Esophagus muscularis mucosa (tissue), 4 donors: ENCODE data around the gene MRC2. TPM values are rescaled to one million over a fixed set of nuclear protein-coding genes. Genes with fewer than 3 reads are reported as not detected.

ENCODE experiments used
- DNase-seq: peaks from one replicate; pipeline ENCODE4 v3.0.0-alpha.2; 2017; ENCODE audit errors: extremely low spot score
- H3K27ac ChIP-seq, 4 donors: fragments of 200-600 bp; sonication (generic); replicated peaks in 1 of 4; 1 replicate in 3 of 4; 2 replicates in 1 of 4; pipeline ENCODE4 v1.5.1; 2016 to 2019; ENCODE audit warnings: mild to moderate bottlenecking in 1 of 4
- H3K27me3 ChIP-seq, 4 donors: fragments of 200-600 bp; sonication (generic); one replicate each; pipeline versions ENCODE4 v1.5.1 to v1.6.0; 2016 to 2019
- H3K36me3 ChIP-seq, 4 donors: fragments of 200-600 bp; sonication (generic); one replicate each; pipeline ENCODE4 v1.5.1; 2016 to 2019
- H3K4me1 ChIP-seq, 4 donors: fragments of 200-600 bp; sonication (generic); one replicate each; pipeline ENCODE4 v1.5.1; 2016 to 2019
- H3K4me3 ChIP-seq, 4 donors: fragments of 200-600 bp; sonication (generic); 1 replicate in 2 of 4; 2 replicates in 2 of 4; pipeline ENCODE4 v1.5.1; 2016 to 2019; ENCODE audit warnings: mild to moderate bottlenecking in 4 of 4, moderate library complexity in 1 of 4
- H3K9me3 ChIP-seq, 4 donors: fragments of 200-600 bp; sonication (generic); 1 replicate in 3 of 4; 2 replicates in 1 of 4; pipeline ENCODE4 v1.5.1; 2016 to 2019
- EP300 ChIP-seq: sonication (generic); formaldehyde crosslinking; IDR thresholded peaks from one replicate; pipeline ENCODE4 v1.6.1; 2017; ENCODE audit warnings: antibody characterized with exemption
- POLR2A ChIP-seq: fragments of 450-650 bp; IDR thresholded peaks from one replicate; pipeline ENCODE4 v1.6.1; 2017; ENCODE audit warnings: antibody characterized with exemption, moderate library complexity, mild to moderate bottlenecking, low read depth
- POLR2AphosphoS5 ChIP-seq, 2 donors: sonication (generic); formaldehyde crosslinking; IDR thresholded peaks; one replicate each; pipeline ENCODE4 v1.6.1; 2017; ENCODE audit warnings: antibody characterized with exemption in 2 of 2
- WGBS: methylation state at CpG from one replicate; pipeline ENCODE4 v1.1.5; 2018; 5-methylcytosine and 5-hydroxymethylcytosine counted together
- intact Hi-C: fragments of 100-400 bp; cut with DNase I; formaldehyde crosslinking; loops from one replicate; pipeline ENCODE4 v1.15.1; 2023
- total RNA-seq, 4 donors: library from RNA; depleted of rRNA; stranded (reverse); fragments of >200 nt; gene quantifications; one replicate each; pipeline versions ENCODE4 v1.1.0 to v1.2.1, GENCODE V29; 2016
- TF ChIP-seq, protein P1 (sequence below), 3 experiments: fragments of 200-600 bp in 2 of 3; fragments of 450-650 bp in 1 of 3; sonication (generic) in 2 of 3; IDR thresholded peaks; one replicate each; pipeline ENCODE4 v1.5.1; 2017 to 2019; ENCODE audit warnings: antibody characterized with exemption in 3 of 3, mild to moderate bottlenecking in 2 of 3, moderate library complexity in 1 of 3

Gene MRC2
- total RNA-seq, 4 donors from 2014 or later, result 31.0 to 57.7 (median 40.4) TPM

DNA sequence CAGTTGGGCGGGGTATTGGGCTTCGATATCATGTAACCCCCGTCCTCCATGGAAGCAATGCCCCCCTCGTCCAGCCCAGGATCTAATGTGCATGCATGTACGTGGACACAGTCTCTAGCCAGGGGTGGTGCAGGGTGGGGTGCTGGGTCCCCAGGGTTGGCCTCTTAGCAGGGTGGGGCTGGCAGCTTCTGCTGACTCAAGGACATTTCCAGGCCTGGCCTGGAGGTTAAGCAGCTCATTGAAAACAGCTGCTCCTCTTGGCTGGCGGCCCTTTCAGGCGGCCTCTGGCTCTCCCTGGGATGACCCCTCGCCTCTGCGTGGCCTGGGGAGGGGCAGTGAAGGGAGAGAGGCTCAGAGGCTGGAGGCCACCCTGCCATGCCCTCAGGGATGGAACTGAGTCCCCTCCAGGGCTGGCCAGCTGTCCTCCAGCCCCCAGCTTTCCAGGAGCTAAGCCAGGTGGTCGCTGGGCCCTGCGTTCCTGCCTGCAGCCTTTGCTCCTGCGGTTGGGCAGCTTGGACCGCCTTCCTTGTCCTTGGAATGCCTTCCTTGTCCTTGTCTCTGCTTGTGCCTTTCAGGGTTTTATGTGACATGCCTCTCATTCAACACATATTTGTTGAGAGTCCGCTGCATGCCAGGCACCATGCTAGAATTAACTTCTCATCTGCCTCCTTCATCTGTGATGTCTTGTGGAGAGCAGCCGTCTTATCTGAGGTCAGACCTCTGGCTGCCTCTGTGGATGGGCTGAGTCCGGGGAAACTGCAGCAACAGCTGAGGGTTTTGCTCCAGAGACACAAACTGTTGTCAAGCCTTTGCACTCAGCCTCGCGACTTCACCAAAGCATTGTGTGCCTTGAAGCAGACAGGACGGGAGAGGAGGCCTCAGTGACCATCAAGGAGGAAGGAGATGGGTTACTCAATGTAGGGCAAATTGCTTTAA lies 26.6 kb downstream of the MRC2 start:
- intact Hi-C loops, result no loop called here
- 58% methylated on average over 19 of the region's 19 CpGs for WGBS
- H3K27ac ChIP-seq, result peak overlapping the region in 3 of 4 donors; percentile 50 to 79 (median 65)
- peaks cover 23 to 36% (median 27%) of the 10 kb centered on the region in 4 donors for H3K4me1 ChIP-seq
- peaks cover 0 to 31% (median 4%) of the 10 kb centered on the region in 4 donors for H3K27me3 ChIP-seq
- peak overlapping the region in 3 of 4 donors; percentile 52 to 64 (median 53) for H3K4me3 ChIP-seq
- DNase-seq, result no peak
- H3K36me3 ChIP-seq, result no peaks in the 10 kb centered on the region
- no peaks in the 10 kb centered on the region for H3K9me3 ChIP-seq
- TF ChIP-seq, protein P1, sequence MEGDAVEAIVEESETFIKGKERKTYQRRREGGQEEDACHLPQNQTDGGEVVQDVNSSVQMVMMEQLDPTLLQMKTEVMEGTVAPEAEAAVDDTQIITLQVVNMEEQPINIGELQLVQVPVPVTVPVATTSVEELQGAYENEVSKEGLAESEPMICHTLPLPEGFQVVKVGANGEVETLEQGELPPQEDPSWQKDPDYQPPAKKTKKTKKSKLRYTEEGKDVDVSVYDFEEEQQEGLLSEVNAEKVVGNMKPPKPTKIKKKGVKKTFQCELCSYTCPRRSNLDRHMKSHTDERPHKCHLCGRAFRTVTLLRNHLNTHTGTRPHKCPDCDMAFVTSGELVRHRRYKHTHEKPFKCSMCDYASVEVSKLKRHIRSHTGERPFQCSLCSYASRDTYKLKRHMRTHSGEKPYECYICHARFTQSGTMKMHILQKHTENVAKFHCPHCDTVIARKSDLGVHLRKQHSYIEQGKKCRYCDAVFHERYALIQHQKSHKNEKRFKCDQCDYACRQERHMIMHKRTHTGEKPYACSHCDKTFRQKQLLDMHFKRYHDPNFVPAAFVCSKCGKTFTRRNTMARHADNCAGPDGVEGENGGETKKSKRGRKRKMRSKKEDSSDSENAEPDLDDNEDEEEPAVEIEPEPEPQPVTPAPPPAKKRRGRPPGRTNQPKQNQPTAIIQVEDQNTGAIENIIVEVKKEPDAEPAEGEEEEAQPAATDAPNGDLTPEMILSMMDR (IDR thresholded peaks at IDR 0.05), result no peak
- no peak for TF ChIP-seq POLR2A
- peak in 1 of 2 donors; percentile 37 for TF ChIP-seq POLR2AphosphoS5 (IDR thresholded peaks at IDR 0.05)
- no peak for TF ChIP-seq EP300

DNA sequence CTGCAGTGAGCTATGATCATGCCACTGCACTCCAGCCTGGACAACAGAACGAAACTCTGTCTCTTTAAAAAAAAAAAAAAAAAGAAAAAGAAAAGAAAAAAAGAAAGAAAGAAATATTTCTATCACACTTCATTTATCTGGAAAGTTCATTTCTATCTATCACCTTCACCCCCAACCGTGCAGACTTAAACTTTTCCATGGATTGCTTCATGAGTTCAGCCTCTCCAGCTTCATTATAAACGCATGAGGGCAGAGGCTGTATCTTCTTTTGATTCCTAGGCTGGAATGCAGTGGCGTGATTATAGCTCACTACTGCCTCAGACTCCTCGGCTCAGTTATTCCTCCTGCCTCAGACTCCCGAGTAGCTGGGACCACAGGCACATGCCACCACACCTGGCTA lies 28.2 kb downstream of the MRC2 start:
- DNase-seq, result no peak
- intact Hi-C loops, result no loop called here
- H3K27ac ChIP-seq, result no peak overlapping the region
- H3K9me3 ChIP-seq, result peaks cover 0 to 7% (median 1%) of the 10 kb centered on the region in 4 donors
- peaks cover 23 to 31% (median 26%) of the 10 kb centered on the region in 4 donors for H3K4me1 ChIP-seq
- TF ChIP-seq, protein P1 (IDR thresholded peaks at IDR 0.05), result no peak
- TF ChIP-seq POLR2AphosphoS5 (IDR thresholded peaks at IDR 0.05), result no peak
- no peak for TF ChIP-seq EP300
- no peak for TF ChIP-seq POLR2A
- no peaks in the 10 kb centered on the region for H3K36me3 ChIP-seq
- 78% methylated on average over 6 of the region's 6 CpGs for WGBS
- no peak overlapping the region for H3K4me3 ChIP-seq
- H3K27me3 ChIP-seq, result peaks cover 0 to 31% (median 4%) of the 10 kb centered on the region in 4 donors

DNA sequence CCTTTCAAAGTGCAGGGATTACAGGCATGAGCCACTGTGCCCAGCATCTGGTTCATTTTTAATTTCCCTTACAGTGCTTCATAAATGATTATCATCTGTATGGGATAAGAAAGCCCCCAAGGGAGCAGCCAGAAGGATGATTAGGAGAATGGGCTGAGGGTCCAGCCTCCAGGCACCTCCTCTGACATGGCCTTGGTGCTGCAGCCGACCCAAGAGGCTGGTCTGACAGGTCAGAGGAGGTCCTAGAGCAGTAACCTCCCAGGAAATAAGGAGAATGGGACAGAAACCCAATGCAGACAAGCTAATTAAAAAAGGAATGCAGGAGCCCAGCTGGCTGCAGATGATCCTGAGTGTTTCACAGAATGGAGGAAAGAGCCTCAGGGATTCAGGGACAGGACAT lies 29.0 kb downstream of the MRC2 start:
- 81% methylated on average over 1 of the region's 1 CpG for WGBS
- DNase-seq, result no peak
- Histone ChIP-seq H3K4me1 (peaks cover 23 to 31% (median 26%) of the 10 kb centered on the region in 4 donors), H3K36me3 (no peaks in the 10 kb centered on the region), H3K27me3 (peaks cover 0 to 26% (median 4%) of the 10 kb centered on the region in 4 donors), H3K27ac (no peak overlapping the region), H3K9me3 (peaks cover 0 to 14% (median 4%) of the 10 kb centered on the region in 4 donors), H3K4me3 (no peak overlapping the region)
- intact Hi-C loops, result no loop called here
- TF ChIP-seq EP300 (no peak), POLR2A (no peak), POLR2AphosphoS5 (IDR thresholded peaks at IDR 0.05) (no peak)
- TF ChIP-seq, protein P1 (IDR thresholded peaks at IDR 0.05), result no peak

DNA sequence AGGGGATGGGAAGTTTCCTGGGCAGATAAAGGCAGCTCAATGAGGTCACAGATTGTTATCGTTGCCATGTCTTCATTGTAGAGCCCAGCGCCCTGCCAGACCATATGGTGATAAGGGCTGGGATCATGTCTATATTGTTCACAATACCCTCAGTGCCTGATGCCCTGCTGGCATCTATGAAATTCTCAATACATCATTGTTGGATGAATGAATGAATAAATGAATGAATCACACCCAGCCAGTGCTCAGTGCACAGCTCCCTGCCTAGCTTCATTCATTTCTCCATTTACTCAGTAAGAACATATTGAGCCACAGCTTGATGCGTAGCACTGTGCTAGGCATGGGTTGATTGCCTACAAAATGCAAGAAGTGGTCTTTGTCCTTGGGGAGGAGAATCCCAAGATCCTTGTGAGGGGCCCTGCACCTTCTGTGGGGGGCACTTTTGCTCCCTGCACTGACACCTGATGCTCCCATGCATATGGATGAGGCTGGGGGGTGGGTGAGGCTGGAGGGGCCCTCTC lies 29.7 kb downstream of the MRC2 start:
- no peak for DNase-seq
- H3K4me3 ChIP-seq, result no peak overlapping the region
- 83% methylated on average over 3 of the region's 3 CpGs for WGBS
- H3K4me1 ChIP-seq, result peaks cover 20 to 27% (median 23%) of the 10 kb centered on the region in 4 donors
- H3K36me3 ChIP-seq, result no peaks in the 10 kb centered on the region
- no peak overlapping the region for H3K27ac ChIP-seq
- H3K27me3 ChIP-seq, result peaks cover 0 to 21% (median 3%) of the 10 kb centered on the region in 4 donors
- TF ChIP-seq, protein P1 (IDR thresholded peaks at IDR 0.05), result no peak
- TF ChIP-seq EP300 (no peak), POLR2A (no peak), POLR2AphosphoS5 (IDR thresholded peaks at IDR 0.05) (no peak)
- peaks cover 0 to 14% (median 4%) of the 10 kb centered on the region in 4 donors for H3K9me3 ChIP-seq
- intact Hi-C loops, result no loop called here
